Measurements from ENCODE around the gene TRIM15. TPM values are rescaled to one million over a fixed set of nuclear protein-coding genes. Genes with fewer than 3 reads are reported as not detected.

TRIM15 gene
- total RNA-seq, 2 experiments from 2014 or later: not detected

- ChIA-PET POLR2A (interaction anchor here (0.7 to 1.1 kb wide), 3 partner anchors 15 to 141 kb away, joined by 3 read pairs; no protein-coding TSS in a partner anchor), CTCF (interaction anchor here (0.7 kb wide), 1 partner anchor 80 kb away, joined by 3 read pairs; no protein-coding TSS in a partner anchor)
These were observed 48.0 kb downstream of the TRIM15 start for GRCh38 chr6:30211306-30211705.

DNA sequence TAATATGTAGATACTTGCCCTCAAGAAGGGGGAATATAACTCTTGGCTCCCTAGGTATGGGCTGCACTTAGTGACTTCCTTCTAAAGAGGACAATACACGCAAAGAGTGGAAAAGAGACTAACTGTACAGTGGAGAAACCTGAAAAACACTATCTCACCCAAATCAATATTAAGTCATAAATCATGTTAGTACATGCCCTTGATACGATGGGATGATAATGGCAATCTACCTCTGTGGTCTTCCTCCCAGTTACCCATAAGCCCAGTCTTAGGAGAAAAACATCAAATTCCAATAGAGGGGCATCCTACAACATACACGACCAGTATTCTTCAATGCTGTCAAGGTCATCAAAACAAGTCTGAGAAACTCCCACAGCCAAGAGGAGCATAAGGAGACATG is 48.6 kb downstream of the TRIM15 start:
- no peak for TF ChIP-seq CTCF (IDR thresholded peaks at IDR 0.05)
- ChIA-PET POLR2A (interaction anchor here (0.8 to 1.2 kb wide), 3 partner anchors 17 to 140 kb away, joined by 3 read pairs; no protein-coding TSS in a partner anchor), CTCF (interaction anchor here (0.7 to 1.3 kb wide), 2 partner anchors 81 to 109 kb away, joined by 3 to 5 read pairs; no protein-coding TSS in a partner anchor)
- H3K4me3 Mint-ChIP-seq: peak overlapping the region; percentile 90
- H3K36me3 Mint-ChIP-seq (ENCODE audit: low read depth): peaks cover 27% of the 10 kb centered on the region
- no peaks in the 10 kb centered on the region for H3K9me3 Mint-ChIP-seq
- H3K27ac Mint-ChIP-seq: peak overlapping the region; percentile 99
- intact Hi-C loops (cut with micrococcal nuclease): loop anchor here (10.0 kb wide), 1 partner anchor 113 kb away; the partner anchor contains the start of gene TRIM39
- H3K4me1 Mint-ChIP-seq (ENCODE audit: low read depth): peaks cover 56% of the 10 kb centered on the region
- H3K27me3 Mint-ChIP-seq: no peaks in the 10 kb centered on the region
- DNase-seq (no peak), ATAC-seq (no peak)

More at GRCh38 chr6:30211306-30211705, 48.0 kb downstream of the TRIM15 start:
- H3K4me3 Mint-ChIP-seq: peak overlapping the region; percentile 90
- intact Hi-C loops (cut with micrococcal nuclease): loop anchor here (10.0 kb wide), 1 partner anchor 113 kb away; the partner anchor contains the start of gene TRIM39
- H3K4me1 Mint-ChIP-seq (ENCODE audit: low read depth): peaks cover 60% of the 10 kb centered on the region
- ATAC-seq (no peak), DNase-seq (no peak)
- H3K27ac Mint-ChIP-seq: no peak overlapping the region
- no peaks in the 10 kb centered on the region for H3K27me3 Mint-ChIP-seq
- TF ChIP-seq CTCF (IDR thresholded peaks at IDR 0.05): no peak
- H3K36me3 Mint-ChIP-seq (ENCODE audit: low read depth): peaks cover 27% of the 10 kb centered on the region
- no peaks in the 10 kb centered on the region for H3K9me3 Mint-ChIP-seq

DNA sequence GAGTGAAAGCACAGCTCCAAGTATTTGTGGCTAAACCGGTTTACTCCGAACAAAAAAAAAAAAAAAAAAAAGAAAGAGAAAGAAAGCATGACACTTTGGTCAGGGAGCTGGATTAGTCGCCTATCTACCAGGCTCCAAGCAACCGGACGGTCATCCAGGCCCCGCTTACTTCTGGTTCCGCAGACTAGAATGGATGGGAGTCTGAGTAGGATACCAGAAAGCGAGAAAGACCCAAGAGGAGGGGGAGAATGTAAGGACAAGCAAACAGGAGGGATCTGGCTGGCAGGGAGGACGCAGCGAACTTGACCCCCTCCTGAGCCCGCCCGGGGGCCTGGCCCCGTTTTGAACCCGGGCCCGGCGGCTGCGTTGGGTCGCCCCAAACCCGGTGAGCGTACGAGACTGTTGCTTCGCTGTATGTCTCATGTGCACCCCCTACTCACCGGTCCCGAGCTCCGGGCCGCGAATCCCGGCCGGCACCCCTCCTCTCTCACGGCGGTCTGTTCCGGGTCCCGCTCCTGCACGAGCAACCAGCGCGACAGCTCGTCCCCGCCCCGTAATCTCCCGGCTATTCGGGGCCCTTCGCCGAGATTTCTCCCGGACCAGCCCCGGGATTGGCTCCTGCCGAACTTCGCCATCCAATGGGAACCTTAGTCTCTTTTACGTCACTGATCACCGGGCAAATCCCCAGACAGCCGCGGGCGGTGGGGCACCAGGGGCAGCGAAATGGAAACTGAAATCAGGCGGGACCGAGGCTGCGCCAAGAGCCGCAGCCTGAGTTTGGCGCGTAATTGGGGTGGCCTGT is 49.7 kb downstream of the TRIM15 start, which contains the start of gene TRIM26:
Gene TRIM26, minus strand, starts transcription at position 542 of the 802 bp plus-strand sequence. CDS start 14,303 bp downstream, outside the sequence.
- Mint-ChIP-seq H3K4me1 (ENCODE audit: low read depth) (peaks cover 48% of the 10 kb centered on the region), H3K4me3 (peak within 1 kb of the TSS; percentile 90), H3K9me3 (no peaks in the 10 kb centered on the region), H3K27me3 (no peaks in the 10 kb centered on the region), H3K27ac (peak within 1 kb of the TSS; percentile 99), H3K36me3 (ENCODE audit: low read depth) (peaks cover 27% of the 10 kb centered on the region)
- DNase-seq (peak; percentile 98), ATAC-seq (peak; percentile 87)
- TF ChIP-seq CTCF (IDR thresholded peaks at IDR 0.05): no peak
- ChIA-PET POLR2A (interaction anchor here (0.6 to 3.6 kb wide), 18 partner anchors 9 to 153 kb away, joined by 3 to 27 read pairs (median 3); partner anchors contain the start of genes POLR1H and TRIM39), CTCF (interaction anchor here (1.1 to 1.5 kb wide), 3 partner anchors 110 to 241 kb away, joined by 3 to 6 read pairs (median 5); no protein-coding TSS in a partner anchor)
- intact Hi-C loops (cut with micrococcal nuclease): loop anchor here (10.0 kb wide), 1 partner anchor 112 kb away; the partner anchor contains the start of gene TRIM39

DNA sequence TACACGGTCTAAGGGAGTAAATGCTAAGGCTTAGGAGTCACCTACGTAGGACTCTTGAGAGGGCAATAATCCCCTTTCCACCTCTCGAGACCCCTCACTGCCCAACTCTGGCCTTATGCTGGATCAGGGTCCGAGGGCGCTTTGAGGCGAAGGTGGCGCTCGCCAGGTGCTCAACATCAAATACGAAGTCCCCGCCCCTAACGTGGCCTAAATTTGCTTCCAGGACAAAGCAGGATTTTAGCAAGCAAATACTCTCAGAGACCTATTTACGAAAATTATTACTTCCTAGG is 50.3 kb downstream of the TRIM15 start:
- Mint-ChIP-seq H3K36me3 (ENCODE audit: low read depth) (peaks cover 26% of the 10 kb centered on the region), H3K4me3 (peak overlapping the region; percentile 90), H3K27ac (peak overlapping the region; percentile 99), H3K9me3 (no peaks in the 10 kb centered on the region), H3K27me3 (no peaks in the 10 kb centered on the region), H3K4me1 (ENCODE audit: low read depth) (peaks cover 45% of the 10 kb centered on the region)
- ChIA-PET POLR2A (interaction anchor here (0.6 to 3.6 kb wide), 19 partner anchors 8 to 153 kb away, joined by 3 to 27 read pairs (median 4); partner anchors contain the start of genes POLR1H and TRIM39), CTCF (interaction anchor here (1.3 to 1.5 kb wide), 2 partner anchors 14 to 145 kb away, joined by 3 to 6 read pairs; no protein-coding TSS in a partner anchor)
- intact Hi-C loops (cut with micrococcal nuclease): loop anchor here (10.0 kb wide), 1 partner anchor 111 kb away; the partner anchor contains the start of gene TRIM39
- DNase-seq: no peak
- no peak for ATAC-seq
- TF ChIP-seq CTCF (IDR thresholded peaks at IDR 0.05): no peak

All from activated CD8-positive, alpha-beta T cell treated with anti-CD3 and anti-CD28 coated beads for 36 hours (primary cell).